WI38 (cell line): Measurements from ENCODE around the gene UVRAG.

Experiments used
- H3K4me3 ChIP-seq: 2 replicates; pipeline ENCODE4 v1.5.1; 2011; ENCODE audit warnings: low read depth, mild to moderate bottlenecking, control low read depth, low read length
- CTCF ChIP-seq: IDR thresholded peaks from 2 replicates; pipeline ENCODE4 v1.5.1; 2012; ENCODE audit warnings: low read depth, mild to moderate bottlenecking, control low read depth, low read length

The UVRAG gene

GRCh38 chr11:76030286-76030685 is 215.3 kb downstream of the UVRAG start:
- TF ChIP-seq CTCF: no peak
- no peak overlapping the region for H3K4me3 ChIP-seq

GRCh38 chr11:76030968-76031590 is 216.1 kb downstream of the UVRAG start:
- H3K4me3 ChIP-seq: no peak overlapping the region
- no peak for TF ChIP-seq CTCF

- TF ChIP-seq CTCF: no peak
- no peak overlapping the region for H3K4me3 ChIP-seq
These were observed 218.7 kb downstream of the UVRAG start for GRCh38 chr11:76033699-76034098.

- no peak for TF ChIP-seq CTCF
- H3K4me3 ChIP-seq: no peak overlapping the region
These were observed 220.0 kb downstream of the UVRAG start for GRCh38 chr11:76035020-76035419.

GRCh38 chr11:76038608-76039007 is 223.6 kb downstream of the UVRAG start:
- TF ChIP-seq CTCF: no peak
- no peak overlapping the region for H3K4me3 ChIP-seq

GRCh38 chr11:76041208-76041607 is 226.2 kb downstream of the UVRAG start:
- no peak for TF ChIP-seq CTCF
- no peak overlapping the region for H3K4me3 ChIP-seq

- no peak overlapping the region for H3K4me3 ChIP-seq
- no peak for TF ChIP-seq CTCF
These were observed 229.8 kb downstream of the UVRAG start for GRCh38 chr11:76044750-76045320.
